ENCODE measurements around the gene ZNF579. TPM values are rescaled to one million over a fixed set of nuclear protein-coding genes. Genes with fewer than 3 reads are reported as not detected.
A peak's percentile ranks its signal among the peaks of the same experiment; 100 is the strongest.

ZNF579 gene
- total RNA-seq, 1 experiment from 2014 or later = 49.0 TPM

DNA sequence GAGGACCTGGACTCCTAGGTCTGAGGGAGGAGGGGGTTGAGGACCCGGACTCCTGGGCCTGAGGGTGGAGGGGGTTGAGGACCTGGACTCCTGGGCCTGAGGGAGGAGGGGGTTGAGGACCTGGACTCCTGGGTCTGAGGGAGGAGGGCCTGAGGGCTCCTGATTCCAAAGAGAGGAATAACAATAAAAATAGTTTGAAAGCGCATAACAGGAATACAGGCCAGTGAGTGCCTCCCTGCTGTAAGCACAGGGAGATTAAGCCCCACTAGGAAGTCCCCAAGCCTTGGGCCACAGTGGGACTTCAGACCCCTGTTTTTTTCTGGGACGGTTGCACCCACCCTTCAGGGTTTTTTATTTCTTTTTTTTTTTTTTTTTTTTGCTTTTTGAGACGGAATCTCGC lies 42.5 kb downstream of the ZNF579 start:
- BruUV-seq (replicated peaks) = no TSS peak
- DNase-seq = no peak
- no peaks in the 10 kb centered on the region for H3K9me2 ChIP-seq (ENCODE audit: insufficient read depth)
- TF ChIP-seq, protein P1, sequence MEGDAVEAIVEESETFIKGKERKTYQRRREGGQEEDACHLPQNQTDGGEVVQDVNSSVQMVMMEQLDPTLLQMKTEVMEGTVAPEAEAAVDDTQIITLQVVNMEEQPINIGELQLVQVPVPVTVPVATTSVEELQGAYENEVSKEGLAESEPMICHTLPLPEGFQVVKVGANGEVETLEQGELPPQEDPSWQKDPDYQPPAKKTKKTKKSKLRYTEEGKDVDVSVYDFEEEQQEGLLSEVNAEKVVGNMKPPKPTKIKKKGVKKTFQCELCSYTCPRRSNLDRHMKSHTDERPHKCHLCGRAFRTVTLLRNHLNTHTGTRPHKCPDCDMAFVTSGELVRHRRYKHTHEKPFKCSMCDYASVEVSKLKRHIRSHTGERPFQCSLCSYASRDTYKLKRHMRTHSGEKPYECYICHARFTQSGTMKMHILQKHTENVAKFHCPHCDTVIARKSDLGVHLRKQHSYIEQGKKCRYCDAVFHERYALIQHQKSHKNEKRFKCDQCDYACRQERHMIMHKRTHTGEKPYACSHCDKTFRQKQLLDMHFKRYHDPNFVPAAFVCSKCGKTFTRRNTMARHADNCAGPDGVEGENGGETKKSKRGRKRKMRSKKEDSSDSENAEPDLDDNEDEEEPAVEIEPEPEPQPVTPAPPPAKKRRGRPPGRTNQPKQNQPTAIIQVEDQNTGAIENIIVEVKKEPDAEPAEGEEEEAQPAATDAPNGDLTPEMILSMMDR (conservative IDR thresholded peaks at IDR 0.05) = no peak
- TF ChIP-seq EZH2 (IDR thresholded peaks at IDR 0.05; ENCODE audit: low read depth) = no peak
- ChIA-PET CTCF (no interaction called here), POLR2A (ENCODE audit: unreplicated experiment) (interaction anchor here (0.7 kb wide), 1 partner anchor 192 kb away, joined by 3 read pairs; no protein-coding TSS in a partner anchor)
- intact Hi-C loops (cut with micrococcal nuclease; ENCODE audit: unreplicated experiment) = no loop called here
- H3K79me2 ChIP-seq (ENCODE audit: low read depth) = no peaks in the 10 kb centered on the region
- H3K4me2 ChIP-seq = no peak overlapping the region
- H3K27ac ChIP-seq = no peak overlapping the region
- no peaks in the 10 kb centered on the region for H3K27me3 ChIP-seq (ENCODE audit: insufficient read depth, low read depth)
- H4K20me1 ChIP-seq (ENCODE audit: insufficient read depth) = no peaks in the 10 kb centered on the region
- no peak overlapping the region for H2AFZ ChIP-seq
- H3K4me1 ChIP-seq (replicated peaks; ENCODE audit: insufficient read depth) = peaks cover 19% of the 10 kb centered on the region
- H3K9me3 ChIP-seq (ENCODE audit: insufficient read depth, low read depth) = no peaks in the 10 kb centered on the region
- no peaks in the 10 kb centered on the region for H3K36me3 ChIP-seq (ENCODE audit: low read depth)
- H3F3A ChIP-seq (ENCODE audit: insufficient read depth, low read depth) = peaks cover 40% of the 10 kb centered on the region
- H3K4me3 ChIP-seq = no peak overlapping the region

DNA sequence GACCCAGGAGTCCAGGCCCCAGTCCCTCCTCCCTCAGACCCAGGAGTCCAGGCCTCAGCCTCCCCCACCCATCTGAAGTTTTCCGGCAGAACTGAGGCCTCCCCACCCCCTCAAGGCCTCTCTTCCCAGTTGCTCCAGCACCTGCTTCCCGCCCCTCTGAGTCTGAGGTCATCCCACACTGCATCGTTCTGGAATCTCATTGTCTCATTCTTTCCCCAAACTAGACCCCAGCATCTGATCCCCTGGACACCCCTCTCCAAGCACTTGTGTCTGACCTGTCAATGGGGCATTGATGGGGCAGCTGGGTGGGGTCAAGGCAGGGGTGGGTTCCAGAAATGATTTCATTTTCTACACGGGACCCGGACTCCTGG lies 42.9 kb downstream of the ZNF579 start:
- Histone ChIP-seq H3K36me3 (ENCODE audit: low read depth) (no peaks in the 10 kb centered on the region), H3K4me3 (no peak overlapping the region), H3K4me2 (no peak overlapping the region), H3K4me1 (replicated peaks; ENCODE audit: insufficient read depth) (peaks cover 19% of the 10 kb centered on the region), H3K79me2 (ENCODE audit: low read depth) (no peaks in the 10 kb centered on the region), H3K9me3 (ENCODE audit: insufficient read depth, low read depth) (no peaks in the 10 kb centered on the region), H2AFZ (no peak overlapping the region), H3K27me3 (ENCODE audit: insufficient read depth, low read depth) (no peaks in the 10 kb centered on the region), H3K9me2 (ENCODE audit: insufficient read depth) (no peaks in the 10 kb centered on the region), H3F3A (ENCODE audit: insufficient read depth, low read depth) (peaks cover 40% of the 10 kb centered on the region), H4K20me1 (ENCODE audit: insufficient read depth) (no peaks in the 10 kb centered on the region), H3K27ac (no peak overlapping the region)
- peak in 1 of 2 experiments; percentile 28 for DNase-seq
- intact Hi-C loops (cut with micrococcal nuclease; ENCODE audit: unreplicated experiment) = no loop called here
- ChIA-PET POLR2A (ENCODE audit: unreplicated experiment) (no interaction called here), CTCF (no interaction called here)
- TF ChIP-seq, protein P1 (conservative IDR thresholded peaks at IDR 0.05) = no peak
- no peak for TF ChIP-seq EZH2 (IDR thresholded peaks at IDR 0.05; ENCODE audit: low read depth)
- no TSS peak for BruUV-seq (replicated peaks)

DNA sequence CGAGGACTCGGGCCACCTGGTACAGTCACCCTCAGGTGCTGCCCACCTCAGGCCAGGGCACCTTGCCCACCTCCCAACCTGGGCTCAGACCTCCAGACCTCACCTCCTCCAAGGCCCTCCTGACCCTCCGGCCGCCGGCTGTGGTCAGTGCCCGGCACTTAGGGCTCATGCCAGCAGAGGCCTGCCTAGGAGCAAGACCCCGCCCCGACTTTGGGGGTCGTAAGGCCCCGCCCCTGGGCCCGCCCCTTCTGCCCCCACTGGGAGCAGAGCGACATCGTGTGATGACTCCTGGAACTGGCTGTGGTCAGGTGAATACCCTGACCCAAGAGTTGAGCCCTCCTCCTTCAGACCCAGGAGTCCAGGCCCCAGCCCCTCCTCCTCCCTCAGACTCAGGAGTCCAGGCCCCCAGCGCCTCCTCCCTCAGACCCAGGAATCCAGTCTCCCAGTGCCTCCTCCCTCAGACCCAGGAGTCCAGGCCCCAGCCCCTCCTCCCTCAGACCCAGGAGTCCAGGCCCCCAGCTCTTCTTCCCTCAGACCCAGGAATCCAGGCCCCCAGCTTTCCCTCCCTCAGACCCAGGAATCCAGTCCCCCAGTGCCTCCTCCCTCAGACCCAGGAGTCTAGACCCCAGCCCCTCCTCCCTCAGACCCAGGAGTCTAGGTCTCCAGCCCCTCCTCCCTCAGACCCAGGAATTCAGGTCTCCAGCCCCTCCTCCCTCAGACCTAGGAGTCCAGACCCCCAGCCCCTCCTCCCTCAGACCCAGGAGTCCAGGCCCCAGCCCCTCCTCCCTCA lies 43.5 kb downstream of the ZNF579 start, which contains the start of gene SBK2:
Gene SBK2 (minus strand): TSS at position 183 of the 790 bp plus-strand sequence. CDS start 839 bp downstream, outside the sequence.
- H3K79me2 ChIP-seq (ENCODE audit: low read depth) = no peaks in the 10 kb centered on the region
- CTCF ChIA-PET = no interaction called here
- POLR2A ChIA-PET (ENCODE audit: unreplicated experiment) = no interaction called here

More for the DNA sequence above, 43.5 kb downstream of the ZNF579 start, which contains the start of gene SBK2:
- Histone ChIP-seq H3K9me2 (ENCODE audit: insufficient read depth) (no peaks in the 10 kb centered on the region), H3K4me2 (no peak within 1 kb of the TSS), H3K27ac (no peak within 1 kb of the TSS), H3F3A (ENCODE audit: insufficient read depth, low read depth) (peaks cover 40% of the 10 kb centered on the region), H2AFZ (no peak within 1 kb of the TSS), H3K9me3 (ENCODE audit: insufficient read depth, low read depth) (no peaks in the 10 kb centered on the region), H3K27me3 (ENCODE audit: insufficient read depth, low read depth) (no peaks in the 10 kb centered on the region), H3K4me3 (no peak within 1 kb of the TSS), H4K20me1 (ENCODE audit: insufficient read depth) (no peaks in the 10 kb centered on the region), H3K4me1 (replicated peaks; ENCODE audit: insufficient read depth) (peaks cover 19% of the 10 kb centered on the region), H3K36me3 (ENCODE audit: low read depth) (no peaks in the 10 kb centered on the region)
- TF ChIP-seq EZH2 (IDR thresholded peaks at IDR 0.05; ENCODE audit: low read depth) = no peak
- TF ChIP-seq, protein P1 (conservative IDR thresholded peaks at IDR 0.05) = no peak
- DNase-seq = peak in 1 of 2 experiments; percentile 31
- intact Hi-C loops (cut with micrococcal nuclease; ENCODE audit: unreplicated experiment) = no loop called here
- BruUV-seq (replicated peaks) = no TSS peak

Data from PC-9 (cell line).